Vagina (tissue), 2 donors: ENCODE measurements around the gene PDAP1.

ENCODE experiments used
- CTCF ChIP-seq, 3 experiments: fragments of 450-650 bp in 2 of 3; fragments of 200-600 bp in 1 of 3; sonication (generic) in 1 of 3; IDR thresholded peaks; one replicate each; pipeline ENCODE4 v1.5.1; 2017 to 2019; ENCODE audit warnings: antibody characterized with exemption in 3 of 3, mild to moderate bottlenecking in 2 of 3, moderate library complexity in 2 of 3
- POLR2A ChIP-seq, 2 donors: fragments of 450-650 bp; IDR thresholded peaks; one replicate each; pipeline ENCODE4 v1.6.1; 2017; ENCODE audit warnings: antibody characterized with exemption in 2 of 2, mild to moderate bottlenecking in 2 of 2, moderate library complexity in 2 of 2
- POLR2AphosphoS5 ChIP-seq, 2 donors: sonication (generic); formaldehyde crosslinking; IDR thresholded peaks; one replicate each; pipeline ENCODE4 v1.9.0; 2017; ENCODE audit warnings: antibody characterized with exemption in 2 of 2, mild to moderate bottlenecking in 2 of 2, low read depth in 1 of 2; ENCODE audit not compliant: insufficient read depth in 1 of 2

DNA sequence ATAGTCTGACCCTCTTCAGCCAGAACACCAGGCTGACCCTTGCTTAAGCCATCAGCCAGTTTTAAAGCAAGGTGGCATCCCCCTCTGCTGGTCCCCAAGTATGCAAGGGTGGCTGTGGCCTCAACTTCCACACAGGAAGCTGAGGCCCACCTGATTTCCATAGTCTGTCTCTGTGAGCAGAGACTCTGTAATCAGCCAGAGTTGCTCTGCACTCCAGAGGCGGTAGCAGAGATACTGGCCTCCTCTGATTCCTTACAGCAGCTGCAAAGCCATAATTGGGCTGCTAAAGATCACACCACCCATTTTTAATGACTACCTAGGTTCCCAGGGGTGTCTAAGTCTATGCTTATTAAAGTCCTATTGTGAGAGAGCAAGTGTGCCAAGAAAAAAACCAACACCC lies 1.8 kb downstream of the PDAP1 start:
- TF ChIP-seq POLR2A (IDR thresholded peaks at IDR 0.05) (no peak), CTCF (IDR thresholded peaks at IDR 0.05) (no peak), POLR2AphosphoS5 (IDR thresholded peaks at IDR 0.05; ENCODE audit: insufficient read depth in 1 of 2, low read depth in 1 of 2) (no peak)
